ENCODE data around the gene SEPTIN12. TPM values are rescaled to one million over a fixed set of nuclear protein-coding genes. Genes with fewer than 3 reads are reported as not detected.
"Not testable (repeated sequence)": the region's sequence is repeated elsewhere in the genome, so short reads cannot be mapped to it uniquely, and the experiment has no call there.

Gene SEPTIN12
- total RNA-seq, 1 donor: not detected

DNA sequence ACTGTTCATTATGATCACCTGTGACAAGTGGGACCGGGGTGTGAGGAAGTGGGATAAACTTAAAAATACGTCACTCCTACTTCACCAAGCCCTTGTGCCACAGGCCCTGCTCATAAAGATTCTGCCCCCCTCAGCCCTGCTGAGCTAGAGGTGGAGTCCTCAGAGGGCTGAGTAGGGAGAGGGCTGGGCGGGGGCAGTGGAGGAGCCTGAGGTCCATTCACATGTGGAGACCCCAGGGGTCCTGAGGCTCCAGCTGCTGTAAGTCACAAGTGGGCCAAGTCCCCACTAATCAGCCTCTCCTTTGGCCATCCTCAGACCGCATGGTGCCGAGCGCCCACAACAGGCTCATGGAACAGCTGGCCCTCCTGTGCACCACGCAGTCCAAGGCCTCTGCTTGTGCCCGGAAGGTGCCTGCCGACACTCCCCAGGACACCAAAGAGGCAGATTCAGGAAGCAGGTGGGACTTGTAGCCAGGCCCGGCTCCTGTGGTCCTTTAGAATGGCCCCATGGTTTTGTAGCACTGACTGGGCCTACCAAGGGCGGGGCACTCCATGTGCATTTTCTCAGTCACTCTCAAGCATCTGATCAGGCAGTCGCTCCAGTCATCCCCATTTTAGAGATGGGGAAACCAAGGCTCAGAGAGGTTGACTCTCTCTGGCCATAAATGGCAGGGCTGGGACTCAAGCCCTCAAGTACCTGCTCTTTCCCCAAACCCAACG lies 43.4 kb downstream of the SEPTIN12 start:
- no peak for DNase-seq (ENCODE audit: low read depth)
- H3K4me3 ChIP-seq (ENCODE audit: low read depth, low read length): no peak overlapping the region
- TF ChIP-seq, protein P1, sequence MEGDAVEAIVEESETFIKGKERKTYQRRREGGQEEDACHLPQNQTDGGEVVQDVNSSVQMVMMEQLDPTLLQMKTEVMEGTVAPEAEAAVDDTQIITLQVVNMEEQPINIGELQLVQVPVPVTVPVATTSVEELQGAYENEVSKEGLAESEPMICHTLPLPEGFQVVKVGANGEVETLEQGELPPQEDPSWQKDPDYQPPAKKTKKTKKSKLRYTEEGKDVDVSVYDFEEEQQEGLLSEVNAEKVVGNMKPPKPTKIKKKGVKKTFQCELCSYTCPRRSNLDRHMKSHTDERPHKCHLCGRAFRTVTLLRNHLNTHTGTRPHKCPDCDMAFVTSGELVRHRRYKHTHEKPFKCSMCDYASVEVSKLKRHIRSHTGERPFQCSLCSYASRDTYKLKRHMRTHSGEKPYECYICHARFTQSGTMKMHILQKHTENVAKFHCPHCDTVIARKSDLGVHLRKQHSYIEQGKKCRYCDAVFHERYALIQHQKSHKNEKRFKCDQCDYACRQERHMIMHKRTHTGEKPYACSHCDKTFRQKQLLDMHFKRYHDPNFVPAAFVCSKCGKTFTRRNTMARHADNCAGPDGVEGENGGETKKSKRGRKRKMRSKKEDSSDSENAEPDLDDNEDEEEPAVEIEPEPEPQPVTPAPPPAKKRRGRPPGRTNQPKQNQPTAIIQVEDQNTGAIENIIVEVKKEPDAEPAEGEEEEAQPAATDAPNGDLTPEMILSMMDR (IDR thresholded peaks at IDR 0.05; ENCODE audit: insufficient read depth, low read length): no peak

DNA sequence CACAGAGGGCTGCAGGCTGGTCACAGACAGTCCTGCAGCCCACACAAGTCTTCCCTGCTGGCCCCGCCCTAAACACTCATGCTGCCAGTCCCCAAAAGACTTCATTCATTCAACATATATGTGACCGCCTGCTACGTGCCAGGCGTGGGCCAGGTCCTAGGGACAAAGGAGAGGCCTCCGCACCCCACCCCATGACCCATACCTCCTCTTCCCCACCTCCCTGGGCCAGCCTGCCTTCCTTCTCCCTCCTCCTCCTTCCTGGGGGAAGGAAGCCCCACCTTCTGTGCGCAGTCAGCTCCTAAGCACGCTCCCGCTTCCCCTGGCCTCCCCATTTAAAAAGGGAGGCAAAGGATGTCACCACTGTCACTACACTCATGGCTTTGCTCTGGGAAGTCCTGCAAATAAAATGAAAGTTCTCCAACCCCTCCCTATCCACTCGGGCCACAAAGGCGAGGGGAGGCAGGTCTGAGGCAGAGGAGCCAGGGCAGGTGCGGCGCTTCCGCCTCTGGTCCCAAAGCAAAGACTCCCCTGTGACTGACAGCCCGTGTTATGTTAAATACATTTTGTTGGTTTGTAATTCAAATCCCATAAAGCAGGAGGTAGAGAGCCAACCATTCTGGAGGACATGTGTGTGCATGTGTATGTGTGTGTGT lies 44.8 kb downstream of the SEPTIN12 start:
- no peak overlapping the region for H3K4me3 ChIP-seq (ENCODE audit: low read depth, low read length)
- no peak for DNase-seq (ENCODE audit: low read depth)
- TF ChIP-seq, protein P1 (IDR thresholded peaks at IDR 0.05; ENCODE audit: insufficient read depth, low read length): no peak

DNA sequence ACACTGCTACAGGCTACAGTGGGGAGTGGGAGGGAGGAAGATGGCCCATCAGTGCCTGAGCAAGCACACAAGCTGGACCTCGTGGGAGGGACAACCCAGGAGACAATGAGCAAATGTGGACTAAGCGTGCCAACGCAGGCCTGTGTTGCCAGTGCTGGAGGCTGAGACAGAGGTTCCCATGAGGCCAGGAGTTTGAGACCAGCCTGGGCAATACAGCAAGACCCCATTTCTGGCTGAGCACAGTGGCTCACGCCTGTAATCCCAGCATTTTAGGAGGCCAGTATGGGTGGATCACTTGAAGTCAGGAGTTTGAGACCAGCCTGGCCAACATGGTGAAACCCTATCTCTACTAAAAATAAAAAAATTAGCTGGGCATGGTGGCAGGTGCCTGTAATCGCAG lies 49.8 kb downstream of the SEPTIN12 start:
- H3K4me3 ChIP-seq (ENCODE audit: low read depth, low read length); DNase-seq (ENCODE audit: low read depth): not testable (repeated sequence)

DNA sequence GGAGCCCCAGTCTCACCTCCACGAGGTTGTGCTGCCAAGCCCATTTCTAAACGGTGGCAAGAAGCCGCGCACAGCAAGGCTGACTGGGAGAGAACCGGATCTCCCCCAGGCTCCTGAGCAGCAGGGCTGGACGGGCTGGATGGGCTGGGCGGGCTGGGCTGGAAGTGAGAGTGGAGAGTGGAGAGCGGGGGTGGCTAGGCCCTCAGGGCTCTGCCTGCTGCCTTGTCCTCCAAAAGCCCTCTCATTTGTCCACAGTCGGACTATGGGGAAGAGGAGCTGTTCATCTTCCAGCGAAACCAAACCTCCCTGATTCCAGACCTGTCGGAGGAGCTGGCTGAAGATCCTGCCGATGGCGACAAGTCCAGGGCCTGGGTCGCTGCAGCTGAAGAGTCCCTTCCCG lies 50.6 kb downstream of the SEPTIN12 start:
- H3K4me3 ChIP-seq (ENCODE audit: low read depth, low read length): no peak overlapping the region
- TF ChIP-seq, protein P1 (IDR thresholded peaks at IDR 0.05; ENCODE audit: insufficient read depth, low read length): no peak
- no peak for DNase-seq (ENCODE audit: low read depth)

DNA sequence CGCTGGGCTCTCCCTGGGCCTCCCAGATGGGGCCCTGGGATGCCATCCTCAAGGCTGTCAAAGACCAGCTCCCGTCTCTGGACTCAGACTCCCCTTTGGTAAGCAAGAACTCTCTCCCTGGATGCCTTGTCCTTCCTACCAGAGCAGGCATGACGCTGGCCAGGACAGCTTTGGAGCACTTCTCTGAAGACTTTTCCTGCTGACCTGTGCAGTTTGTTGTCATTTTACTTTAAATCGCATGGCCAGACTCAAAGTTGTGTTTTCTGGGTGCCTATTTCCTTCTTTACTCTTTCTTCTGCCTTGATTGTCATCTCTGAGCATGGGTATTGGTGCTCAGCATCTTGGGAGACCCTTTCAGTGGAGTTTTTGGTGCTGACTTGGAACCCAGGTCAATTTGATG lies 51.6 kb downstream of the SEPTIN12 start:
- TF ChIP-seq, protein P1 (IDR thresholded peaks at IDR 0.05; ENCODE audit: insufficient read depth, low read length): no peak
- no peak for DNase-seq (ENCODE audit: low read depth)

DNA sequence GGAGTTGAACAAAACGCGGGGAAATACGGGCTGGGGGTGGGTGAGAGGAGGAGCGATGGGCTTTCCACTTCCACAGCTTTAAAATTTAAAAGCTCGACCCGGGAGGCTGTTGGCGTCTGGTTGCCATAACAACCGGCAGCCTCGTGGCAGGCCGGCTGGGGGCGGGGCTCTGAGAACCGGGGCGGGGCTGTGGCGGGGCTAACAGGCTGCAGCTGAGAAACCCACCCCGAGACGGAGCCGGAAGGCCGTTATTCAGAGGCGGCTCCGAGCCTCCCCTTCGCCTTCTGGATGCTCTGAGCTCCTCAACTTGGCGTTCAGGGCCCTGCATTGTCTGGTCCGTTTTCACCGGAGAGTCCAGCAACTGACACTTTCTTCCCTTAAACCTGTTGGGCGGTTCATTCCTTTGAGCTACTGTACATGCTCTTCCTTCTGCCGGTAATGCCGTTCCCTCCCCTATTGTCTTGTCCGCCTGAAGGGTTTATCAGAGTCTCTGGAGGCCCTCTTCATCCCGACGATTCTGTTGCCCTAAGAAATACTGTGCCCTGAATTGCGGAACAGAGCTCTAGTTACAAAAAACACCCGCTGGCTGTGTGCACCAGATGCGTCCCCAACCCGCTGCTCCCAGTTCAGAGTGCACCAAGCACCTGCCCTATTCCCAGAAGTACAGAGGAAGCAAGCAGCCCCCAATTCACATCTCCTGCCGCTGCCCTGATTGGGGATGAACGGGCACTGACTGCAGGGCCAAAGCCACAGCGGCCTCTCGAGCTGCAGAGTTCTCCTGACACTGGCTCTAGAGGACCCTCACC lies 53.2 kb downstream of the SEPTIN12 start:
- peak overlapping the region; percentile 93 for H3K4me3 ChIP-seq (ENCODE audit: low read depth, low read length)
- DNase-seq (ENCODE audit: low read depth): peak; percentile 75
- TF ChIP-seq, protein P1 (IDR thresholded peaks at IDR 0.05; ENCODE audit: insufficient read depth, low read length): no peak

More for the DNA sequence above, 51.6 kb downstream of the SEPTIN12 start:
- no peak overlapping the region for H3K4me3 ChIP-seq (ENCODE audit: low read depth, low read length)

Data from fibroblast of the aortic adventitia (primary cell).